Measurements from ENCODE around the gene LHX4. TPM values are rescaled to one million over a fixed set of nuclear protein-coding genes. Genes with fewer than 3 reads are reported as not detected.

LHX4 gene
- total RNA-seq, 4 donors from 2014 or later = 0.08 to 1.2 (median 0.31) TPM

DNA sequence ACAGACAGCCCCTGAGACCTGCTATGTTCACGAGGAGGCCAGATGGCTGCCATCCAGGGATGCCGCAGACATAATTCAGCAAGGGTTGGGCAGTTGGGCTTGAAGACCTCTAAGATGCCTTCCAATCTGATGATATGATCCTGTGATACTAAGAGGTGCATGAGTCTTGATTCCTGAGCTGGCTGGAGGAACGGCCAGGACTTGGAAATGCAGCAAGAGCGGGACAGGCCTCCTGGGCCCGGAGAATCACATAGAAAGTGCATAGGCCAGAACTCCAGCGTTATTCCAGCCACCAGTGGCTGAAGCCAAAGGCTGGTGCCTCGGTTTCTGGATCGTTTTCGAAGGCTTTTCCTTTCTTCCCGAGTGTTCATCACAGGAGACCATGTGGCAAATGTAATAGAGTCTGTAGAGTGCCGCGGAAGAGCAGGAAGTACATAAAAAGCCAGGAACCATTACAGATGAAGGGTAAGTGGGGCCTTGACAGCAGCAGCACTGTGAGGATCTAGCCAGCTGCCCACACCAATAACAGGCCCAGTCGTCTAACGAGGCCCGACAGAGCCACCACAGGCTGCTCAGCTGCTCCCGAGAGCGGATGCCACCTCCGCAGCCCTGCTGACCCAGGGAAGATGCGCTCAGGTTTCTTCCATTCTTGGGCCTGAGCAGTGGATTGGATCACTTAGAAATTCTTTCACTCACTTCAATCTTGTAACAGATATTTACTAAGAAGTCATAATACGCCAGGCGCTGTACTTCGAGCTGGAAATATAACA lies 14.0 kb upstream of the LHX4 start:
- no peak overlapping the region for H3K4me3 ChIP-seq
- peaks cover 3% of the 10 kb centered on the region for H3K27me3 ChIP-seq
- no peaks in the 10 kb centered on the region for H3K4me1 ChIP-seq
- H3K36me3 ChIP-seq = no peaks in the 10 kb centered on the region
- DNase-seq (ENCODE audit: low spot score in 2 of 2) = peak in 1 of 2 donors; percentile 59
- 81% methylated on average over 22 of the region's 22 CpGs for WGBS
- H3K27ac ChIP-seq = no peak overlapping the region
- H3K9me3 ChIP-seq = no peaks in the 10 kb centered on the region
- TF ChIP-seq POLR2AphosphoS5 (IDR thresholded peaks at IDR 0.05) (no peak), EP300 (IDR thresholded peaks at IDR 0.05) (no peak), POLR2A (IDR thresholded peaks at IDR 0.05) (no peak)
- TF ChIP-seq, protein P1, sequence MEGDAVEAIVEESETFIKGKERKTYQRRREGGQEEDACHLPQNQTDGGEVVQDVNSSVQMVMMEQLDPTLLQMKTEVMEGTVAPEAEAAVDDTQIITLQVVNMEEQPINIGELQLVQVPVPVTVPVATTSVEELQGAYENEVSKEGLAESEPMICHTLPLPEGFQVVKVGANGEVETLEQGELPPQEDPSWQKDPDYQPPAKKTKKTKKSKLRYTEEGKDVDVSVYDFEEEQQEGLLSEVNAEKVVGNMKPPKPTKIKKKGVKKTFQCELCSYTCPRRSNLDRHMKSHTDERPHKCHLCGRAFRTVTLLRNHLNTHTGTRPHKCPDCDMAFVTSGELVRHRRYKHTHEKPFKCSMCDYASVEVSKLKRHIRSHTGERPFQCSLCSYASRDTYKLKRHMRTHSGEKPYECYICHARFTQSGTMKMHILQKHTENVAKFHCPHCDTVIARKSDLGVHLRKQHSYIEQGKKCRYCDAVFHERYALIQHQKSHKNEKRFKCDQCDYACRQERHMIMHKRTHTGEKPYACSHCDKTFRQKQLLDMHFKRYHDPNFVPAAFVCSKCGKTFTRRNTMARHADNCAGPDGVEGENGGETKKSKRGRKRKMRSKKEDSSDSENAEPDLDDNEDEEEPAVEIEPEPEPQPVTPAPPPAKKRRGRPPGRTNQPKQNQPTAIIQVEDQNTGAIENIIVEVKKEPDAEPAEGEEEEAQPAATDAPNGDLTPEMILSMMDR (IDR thresholded peaks at IDR 0.05) = no peak

DNA sequence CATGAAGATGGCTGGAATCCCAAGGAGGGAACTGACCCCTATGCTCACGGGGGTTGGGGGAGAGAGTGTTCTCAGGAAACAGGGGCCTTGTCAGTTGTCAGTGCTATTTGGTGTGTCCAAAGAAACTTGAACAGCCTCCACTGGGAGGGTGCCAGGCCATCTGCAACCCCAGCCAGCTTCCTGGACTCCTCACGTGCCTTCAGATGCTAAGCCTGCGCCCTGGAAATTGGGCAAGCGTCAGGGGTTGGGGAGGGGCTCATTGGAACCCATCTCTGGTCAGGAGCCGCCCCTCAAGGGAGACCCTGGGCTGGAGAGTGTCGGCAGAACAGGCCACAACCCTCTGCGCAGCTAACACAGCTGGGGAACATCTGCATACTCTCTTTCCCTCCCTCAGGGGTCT lies 13.1 kb upstream of the LHX4 start:
- H3K27me3 ChIP-seq = peaks cover 9% of the 10 kb centered on the region
- no peaks in the 10 kb centered on the region for H3K4me1 ChIP-seq
- TF ChIP-seq POLR2A (IDR thresholded peaks at IDR 0.05) (no peak), EP300 (IDR thresholded peaks at IDR 0.05) (no peak), POLR2AphosphoS5 (IDR thresholded peaks at IDR 0.05) (no peak)
- TF ChIP-seq, protein P1 (IDR thresholded peaks at IDR 0.05) = no peak
- H3K36me3 ChIP-seq = no peaks in the 10 kb centered on the region
- H3K27ac ChIP-seq = no peak overlapping the region
- H3K9me3 ChIP-seq = no peaks in the 10 kb centered on the region
- DNase-seq (ENCODE audit: low spot score in 2 of 2) = peak in 1 of 2 donors; percentile 69
- WGBS = 76% methylated on average over 4 of the region's 7 CpGs
- H3K4me3 ChIP-seq = no peak overlapping the region

DNA sequence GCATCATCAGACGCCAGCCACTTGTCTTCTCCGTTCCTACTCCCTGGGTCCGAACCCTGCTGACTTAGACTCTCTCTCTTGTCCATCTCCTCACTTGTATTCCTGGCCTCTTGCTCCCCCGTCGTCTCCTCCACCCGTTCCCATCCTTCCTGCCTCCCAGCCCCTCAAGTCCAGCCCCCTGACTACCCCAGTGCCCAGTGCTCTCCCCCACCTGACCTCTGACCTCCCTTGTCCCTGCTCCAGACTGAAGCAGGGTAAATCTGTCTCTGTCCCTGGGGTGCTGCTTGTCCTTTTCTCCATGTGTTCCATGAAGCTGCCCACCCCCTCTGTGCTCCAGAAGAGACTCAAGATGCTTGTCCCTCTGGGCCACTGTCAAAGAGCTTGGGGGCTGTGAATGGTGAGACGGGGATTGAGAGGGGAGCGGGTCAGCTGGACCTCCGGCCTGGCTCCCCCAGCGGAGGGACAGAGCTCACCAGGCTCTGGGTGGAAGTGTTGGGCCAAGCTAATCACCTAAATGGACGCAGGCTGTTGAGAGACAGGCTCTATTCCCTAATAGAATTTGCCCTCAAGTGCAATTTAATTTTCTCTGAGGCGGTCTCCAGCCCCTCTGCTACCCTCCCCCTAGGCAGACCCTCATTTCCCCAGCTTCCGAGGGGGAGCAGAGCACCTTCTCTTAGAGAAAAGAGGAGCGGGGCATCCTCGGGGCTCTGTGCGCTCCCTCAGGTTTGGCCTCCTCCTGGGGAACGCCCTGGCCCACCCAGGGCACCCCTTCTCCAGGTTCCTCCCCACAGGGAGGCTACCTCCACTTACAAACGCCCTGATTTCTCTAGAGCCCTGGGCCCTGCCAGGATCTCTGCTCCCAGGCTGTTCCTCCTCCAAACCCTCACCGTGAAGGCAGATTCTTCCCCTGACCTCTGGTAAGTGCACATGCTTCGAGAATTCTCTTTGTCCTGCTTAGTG lies 11.0 kb upstream of the LHX4 start:
- Histone ChIP-seq H3K27ac (no peak overlapping the region), H3K9me3 (no peaks in the 10 kb centered on the region), H3K36me3 (no peaks in the 10 kb centered on the region), H3K4me1 (no peaks in the 10 kb centered on the region), H3K4me3 (no peak overlapping the region), H3K27me3 (peaks cover 19% of the 10 kb centered on the region)
- WGBS = 89% methylated on average over 19 of the region's 20 CpGs
- TF ChIP-seq, protein P1 (IDR thresholded peaks at IDR 0.05) = no peak
- TF ChIP-seq EP300 (IDR thresholded peaks at IDR 0.05) (no peak), POLR2AphosphoS5 (IDR thresholded peaks at IDR 0.05) (no peak), POLR2A (IDR thresholded peaks at IDR 0.05) (no peak)
- DNase-seq (ENCODE audit: low spot score in 2 of 2) = peak in 1 of 2 donors; percentile 56

DNA sequence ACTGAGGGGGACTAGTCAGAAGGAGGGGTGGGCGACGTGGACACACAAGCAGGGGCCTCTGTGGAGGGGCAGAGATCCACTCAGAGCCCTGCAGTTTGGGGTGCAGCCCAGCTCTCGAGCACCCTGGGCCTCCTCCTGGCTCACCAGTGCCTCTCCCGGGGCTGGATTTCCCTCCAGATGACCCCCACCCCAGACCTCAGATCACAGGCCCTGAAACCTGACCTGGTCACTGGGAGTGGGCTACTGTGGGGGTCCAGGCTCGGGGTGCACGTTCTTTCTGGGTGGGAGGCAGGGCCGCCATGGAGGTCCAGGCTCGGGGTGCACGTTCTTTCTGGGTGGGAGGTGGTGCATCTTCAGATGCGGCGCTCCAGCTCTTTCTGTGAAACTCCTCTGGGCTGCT lies 10.3 kb upstream of the LHX4 start:
- 85% methylated on average over 10 of the region's 11 CpGs for WGBS
- H3K27me3 ChIP-seq = peaks cover 26% of the 10 kb centered on the region
- DNase-seq (ENCODE audit: low spot score in 2 of 2) = no peak
- H3K4me1 ChIP-seq = no peaks in the 10 kb centered on the region
- H3K4me3 ChIP-seq = no peak overlapping the region
- no peak overlapping the region for H3K27ac ChIP-seq
- H3K9me3 ChIP-seq = no peaks in the 10 kb centered on the region
- TF ChIP-seq, protein P1 (IDR thresholded peaks at IDR 0.05) = no peak
- TF ChIP-seq EP300 (IDR thresholded peaks at IDR 0.05) (no peak), POLR2AphosphoS5 (IDR thresholded peaks at IDR 0.05) (no peak), POLR2A (IDR thresholded peaks at IDR 0.05) (no peak)
- no peaks in the 10 kb centered on the region for H3K36me3 ChIP-seq

DNA sequence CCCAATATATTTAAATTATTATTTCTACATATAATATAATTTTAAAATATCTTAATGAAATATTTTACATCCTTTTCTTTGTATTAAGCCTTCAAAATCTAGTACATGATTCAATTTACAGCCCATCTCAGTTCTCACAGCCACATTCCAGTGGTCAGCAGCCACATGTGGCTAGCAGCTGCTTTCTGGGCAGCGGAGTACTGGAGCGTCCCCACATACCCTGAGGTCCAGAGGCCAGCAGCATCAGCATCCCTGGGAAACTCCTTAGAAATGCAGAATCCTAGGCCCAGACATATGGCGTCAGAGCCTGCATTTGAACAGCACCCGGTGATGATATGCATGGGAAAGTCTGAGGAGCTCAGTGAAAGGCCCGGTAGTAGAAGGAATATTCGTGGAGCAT lies 8.6 kb upstream of the LHX4 start:
- TF ChIP-seq, protein P1 (IDR thresholded peaks at IDR 0.05) = no peak
- TF ChIP-seq EP300 (IDR thresholded peaks at IDR 0.05) (no peak), POLR2A (IDR thresholded peaks at IDR 0.05) (no peak), POLR2AphosphoS5 (IDR thresholded peaks at IDR 0.05) (no peak)
- WGBS = 79% methylated on average over 6 of the region's 6 CpGs
- no peak for DNase-seq (ENCODE audit: low spot score in 2 of 2)
- no peaks in the 10 kb centered on the region for H3K9me3 ChIP-seq
- no peaks in the 10 kb centered on the region for H3K36me3 ChIP-seq
- H3K27me3 ChIP-seq = peaks cover 43% of the 10 kb centered on the region
- H3K4me3 ChIP-seq = no peak overlapping the region
- H3K27ac ChIP-seq = no peak overlapping the region
- no peaks in the 10 kb centered on the region for H3K4me1 ChIP-seq

Data from suprapubic skin (tissue), 4 donors.